ENCODE results near the gene TBX5.

GRCh38 chr12:114395755-114396152, 10.2 kb downstream of the TBX5 start:
- no peak for TF ChIP-seq POLR2A (IDR thresholded peaks at IDR 0.05; ENCODE audit: low read length)
- no peak for TF ChIP-seq GATA1 (IDR thresholded peaks at IDR 0.05; ENCODE audit: low read depth, low read length)

Data from erythroblast (primary cell).